ENCODE results near the gene ZSCAN12. TPM values are rescaled to one million over a fixed set of nuclear protein-coding genes. Genes with fewer than 3 reads are reported as not detected.

Gene ZSCAN12
- total RNA-seq, 6 donors from 2014 or later, result 2.6 to 10.5 (median 5.3) TPM

GRCh38 chr6:28443112-28443773 lies 43.7 kb upstream of the ZSCAN12 start, which contains the start of gene ZSCAN23:
ZSCAN23 (minus strand) TSS chr6:28443491; CDS start chr6:28436266, 7,225 bp downstream.
- no peaks in the 10 kb centered on the region for H3K36me3 ChIP-seq
- H3K27ac ChIP-seq, result peak within 1 kb of the TSS in 3 of 4 donors; percentile 21 to 57 (median 54)
- 3 to 5% methylated on average over 21 to 30 of the region's 32 CpGs for WGBS, 2 donors
- peak; percentile 83 to 95 for ATAC-seq (ENCODE audit: low FRiP score in 2 of 2)
- peaks cover 0 to 11% (median 3%) of the 10 kb centered on the region in 4 donors for H3K4me1 ChIP-seq
- no peaks in the 10 kb centered on the region for H3K9me3 ChIP-seq
- TF ChIP-seq POLR2AphosphoS5 (IDR thresholded peaks at IDR 0.05) (peak; percentile 57 to 74), POLR2A (IDR thresholded peaks at IDR 0.05) (no peak)
- DNase-seq, result peak; percentile 73 to 92
- peaks cover 0 to 9% (median 2%) of the 10 kb centered on the region in 4 donors for H3K27me3 ChIP-seq
- H3K4me3 ChIP-seq, result peak within 1 kb of the TSS; percentile 65 to 96 (median 69)

DNA sequence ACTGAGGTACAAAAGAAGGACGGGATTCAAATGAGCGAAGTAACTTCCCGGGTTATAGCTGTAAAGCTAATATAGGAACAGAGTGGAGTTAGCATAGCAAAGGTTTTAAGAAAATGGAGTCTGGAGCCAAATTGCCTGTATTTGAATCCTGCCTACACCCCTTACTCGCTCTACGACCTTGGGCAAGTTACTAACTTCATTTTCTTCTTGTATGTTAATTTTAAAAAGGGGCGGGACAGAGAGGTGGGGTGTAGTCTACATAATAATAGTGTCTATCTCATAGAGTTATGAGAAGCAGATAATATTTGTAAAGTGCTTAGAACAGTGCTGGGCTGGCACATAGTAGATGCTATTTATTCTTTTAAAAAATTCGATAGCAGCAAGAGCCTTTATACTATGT lies 43.0 kb upstream of the ZSCAN12 start:
- DNase-seq (no peak), ATAC-seq (ENCODE audit: low FRiP score in 2 of 2) (no peak)
- Histone ChIP-seq H3K9me3 (no peaks in the 10 kb centered on the region), H3K4me3 (peak overlapping the region; percentile 65 to 96 (median 69)), H3K27ac (no peak overlapping the region), H3K36me3 (no peaks in the 10 kb centered on the region), H3K4me1 (peaks cover 0 to 11% (median 3%) of the 10 kb centered on the region in 4 donors), H3K27me3 (peaks cover 0 to 9% (median 2%) of the 10 kb centered on the region in 4 donors)
- TF ChIP-seq EP300 (IDR thresholded peaks at IDR 0.05), result no peak
- no peak for TF ChIP-seq POLR2AphosphoS5 (IDR thresholded peaks at IDR 0.05)
- TF ChIP-seq, protein P1, sequence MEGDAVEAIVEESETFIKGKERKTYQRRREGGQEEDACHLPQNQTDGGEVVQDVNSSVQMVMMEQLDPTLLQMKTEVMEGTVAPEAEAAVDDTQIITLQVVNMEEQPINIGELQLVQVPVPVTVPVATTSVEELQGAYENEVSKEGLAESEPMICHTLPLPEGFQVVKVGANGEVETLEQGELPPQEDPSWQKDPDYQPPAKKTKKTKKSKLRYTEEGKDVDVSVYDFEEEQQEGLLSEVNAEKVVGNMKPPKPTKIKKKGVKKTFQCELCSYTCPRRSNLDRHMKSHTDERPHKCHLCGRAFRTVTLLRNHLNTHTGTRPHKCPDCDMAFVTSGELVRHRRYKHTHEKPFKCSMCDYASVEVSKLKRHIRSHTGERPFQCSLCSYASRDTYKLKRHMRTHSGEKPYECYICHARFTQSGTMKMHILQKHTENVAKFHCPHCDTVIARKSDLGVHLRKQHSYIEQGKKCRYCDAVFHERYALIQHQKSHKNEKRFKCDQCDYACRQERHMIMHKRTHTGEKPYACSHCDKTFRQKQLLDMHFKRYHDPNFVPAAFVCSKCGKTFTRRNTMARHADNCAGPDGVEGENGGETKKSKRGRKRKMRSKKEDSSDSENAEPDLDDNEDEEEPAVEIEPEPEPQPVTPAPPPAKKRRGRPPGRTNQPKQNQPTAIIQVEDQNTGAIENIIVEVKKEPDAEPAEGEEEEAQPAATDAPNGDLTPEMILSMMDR (IDR thresholded peaks at IDR 0.05), result no peak
- TF ChIP-seq POLR2A (IDR thresholded peaks at IDR 0.05), result no peak
- 65 to 71% methylated on average over 7 of the region's 7 CpGs for WGBS, 2 donors

- TF ChIP-seq, protein P1 (IDR thresholded peaks at IDR 0.05), result no peak
- TF ChIP-seq EP300 (IDR thresholded peaks at IDR 0.05) (no peak), POLR2A (IDR thresholded peaks at IDR 0.05) (no peak), POLR2AphosphoS5 (IDR thresholded peaks at IDR 0.05) (no peak)
- ATAC-seq (ENCODE audit: low FRiP score in 2 of 2), result no peak
- Histone ChIP-seq H3K36me3 (no peaks in the 10 kb centered on the region), H3K9me3 (no peaks in the 10 kb centered on the region), H3K4me1 (no peaks in the 10 kb centered on the region), H3K4me3 (no peak overlapping the region), H3K27ac (no peak overlapping the region), H3K27me3 (no peaks in the 10 kb centered on the region)
- 88 to 90% methylated on average over 3 of the region's 3 CpGs for WGBS, 2 donors
- DNase-seq, result no peak
These were observed 36.9 kb upstream of the ZSCAN12 start for GRCh38 chr6:28436404-28436803.

GRCh38 chr6:28433119-28433518 lies 33.6 kb upstream of the ZSCAN12 start:
- H3K36me3 ChIP-seq, result no peaks in the 10 kb centered on the region
- DNase-seq, result no peak
- H3K4me3 ChIP-seq, result no peak overlapping the region
- no peaks in the 10 kb centered on the region for H3K27me3 ChIP-seq
- ATAC-seq (ENCODE audit: low FRiP score in 2 of 2), result no peak
- no peaks in the 10 kb centered on the region for H3K9me3 ChIP-seq
- H3K4me1 ChIP-seq, result no peaks in the 10 kb centered on the region
- TF ChIP-seq EP300 (IDR thresholded peaks at IDR 0.05) (no peak), POLR2A (IDR thresholded peaks at IDR 0.05) (no peak), POLR2AphosphoS5 (IDR thresholded peaks at IDR 0.05) (no peak)
- TF ChIP-seq, protein P1 (IDR thresholded peaks at IDR 0.05), result no peak
- H3K27ac ChIP-seq, result no peak overlapping the region

- WGBS, 2 donors, result 93 to 97% methylated on average over 16 of the region's 16 CpGs
- Histone ChIP-seq H3K36me3 (no peaks in the 10 kb centered on the region), H3K27ac (no peak overlapping the region), H3K4me1 (no peaks in the 10 kb centered on the region), H3K4me3 (no peak overlapping the region), H3K9me3 (no peaks in the 10 kb centered on the region), H3K27me3 (no peaks in the 10 kb centered on the region)
- ATAC-seq (ENCODE audit: low FRiP score in 2 of 2) (peak in 1 of 2 donors; percentile 46), DNase-seq (no peak)
- TF ChIP-seq POLR2AphosphoS5 (IDR thresholded peaks at IDR 0.05), result no peak
- no peak for TF ChIP-seq POLR2A (IDR thresholded peaks at IDR 0.05)
These were observed 30.2 kb upstream of the ZSCAN12 start for GRCh38 chr6:28429781-28430180.

All from upper lobe of left lung (tissue), 6 donors.